Stimulated activated naive B cell treated with anti-CD40 and anti-IgM and Interleukin-4, amounts not matched to agents 10 μg/mL and 1 μg/mL and 100 μg/mL, for 72 hours (primary cell): Measurements from ENCODE around the gene CD7.
A peak's percentile ranks its signal among the peaks of the same experiment; 100 is the strongest.

ENCODE experiments used
- ATAC-seq, 2 donors: fragments of 150-1000 bp; cut with Tn5 transposase; replicated peaks; 2 replicates each; pipeline ENCODE4 v1.10.0; 2021; ENCODE audit warnings: moderate library complexity in 1 of 2
- DNase-seq: peaks from one replicate; pipeline ENCODE4 v3.0.0; 2021
- H3K27ac Mint-ChIP-seq: one replicate; pipeline ENCODE4 v1.8.0; 2022; ENCODE audit warnings: mild to moderate bottlenecking, mixed read lengths
- H3K27me3 Mint-ChIP-seq, 2 donors: one replicate each; pipeline ENCODE4 v1.8.0; 2022; ENCODE audit warnings: mixed read lengths in 2 of 2
- H3K36me3 Mint-ChIP-seq, 2 donors: one replicate each; pipeline ENCODE4 v1.8.0; 2022; ENCODE audit warnings: mixed read lengths in 2 of 2, mild to moderate bottlenecking in 1 of 2
- H3K4me1 Mint-ChIP-seq, 2 donors: one replicate each; pipeline ENCODE4 v1.8.0; 2022; ENCODE audit warnings: mixed read lengths in 2 of 2, mild to moderate bottlenecking in 1 of 2
- H3K4me3 Mint-ChIP-seq, 2 donors: one replicate each; pipeline ENCODE4 v1.8.0; 2022; ENCODE audit warnings: mild to moderate bottlenecking in 2 of 2, mixed read lengths in 2 of 2, moderate library complexity in 1 of 2
- H3K9me3 Mint-ChIP-seq, 2 donors: one replicate each; pipeline ENCODE4 v1.8.0; 2022; ENCODE audit warnings: mixed read lengths in 2 of 2, mild to moderate bottlenecking in 1 of 2

Gene CD7

GRCh38 chr17:82304826-82305726 is 12.3 kb downstream of the CD7 start:
- Mint-ChIP-seq H3K27ac (no peak overlapping the region), H3K27me3 (peaks cover 4 to 8% of the 10 kb centered on the region in 2 donors), H3K4me1 (peaks cover 31 to 43% of the 10 kb centered on the region in 2 donors), H3K4me3 (no peak overlapping the region), H3K36me3 (peaks cover 0 to under 1% of the 10 kb centered on the region in 2 donors), H3K9me3 (no peaks in the 10 kb centered on the region)
- DNase-seq (no peak), ATAC-seq (no peak)

- H3K9me3 Mint-ChIP-seq: no peaks in the 10 kb centered on the region
- no peak for ATAC-seq
- no peak overlapping the region for H3K27ac Mint-ChIP-seq
- H3K27me3 Mint-ChIP-seq: peaks cover 0 to 5% of the 10 kb centered on the region in 2 donors
- peaks cover 0 to 3% of the 10 kb centered on the region in 2 donors for H3K36me3 Mint-ChIP-seq
- DNase-seq: no peak
- H3K4me3 Mint-ChIP-seq: no peak overlapping the region
- H3K4me1 Mint-ChIP-seq: peaks cover 38 to 52% of the 10 kb centered on the region in 2 donors
These were observed 13.2 kb downstream of the CD7 start for GRCh38 chr17:82303944-82304808.

- DNase-seq: no peak
These were observed 14.1 kb downstream of the CD7 start for GRCh38 chr17:82302991-82303943.

GRCh38 chr17:82302568-82302963 is 14.8 kb downstream of the CD7 start:
- no peak overlapping the region for H3K27ac Mint-ChIP-seq
- DNase-seq (no peak), ATAC-seq (no peak)
- H3K36me3 Mint-ChIP-seq: peaks cover 3% of the 10 kb centered on the region in 2 donors
- H3K9me3 Mint-ChIP-seq: no peaks in the 10 kb centered on the region
- H3K27me3 Mint-ChIP-seq: no peaks in the 10 kb centered on the region
- H3K4me1 Mint-ChIP-seq: peaks cover 50 to 68% of the 10 kb centered on the region in 2 donors
- no peak overlapping the region for H3K4me3 Mint-ChIP-seq

More at GRCh38 chr17:82302991-82303943, 14.1 kb downstream of the CD7 start:
- Mint-ChIP-seq H3K27me3 (no peaks in the 10 kb centered on the region), H3K9me3 (no peaks in the 10 kb centered on the region), H3K36me3 (peaks cover 0 to 3% of the 10 kb centered on the region in 2 donors), H3K4me3 (no peak overlapping the region), H3K4me1 (peaks cover 44 to 61% of the 10 kb centered on the region in 2 donors), H3K27ac (no peak overlapping the region)
- no peak for ATAC-seq

GRCh38 chr17:82301916-82302567 is 15.4 kb downstream of the CD7 start:
- Mint-ChIP-seq H3K9me3 (no peaks in the 10 kb centered on the region), H3K36me3 (peaks cover 3% of the 10 kb centered on the region in 2 donors), H3K27ac (peak overlapping the region; percentile 79), H3K4me1 (peaks cover 54 to 74% of the 10 kb centered on the region in 2 donors), H3K4me3 (peak overlapping the region; percentile 25 to 56), H3K27me3 (no peaks in the 10 kb centered on the region)
- peak in 1 of 2 donors; percentile 12 for ATAC-seq
- DNase-seq: peak; percentile 50

GRCh38 chr17:82301300-82301915 is 16.0 kb downstream of the CD7 start:
- H3K36me3 Mint-ChIP-seq: peaks cover 3% of the 10 kb centered on the region in 2 donors
- peak overlapping the region; percentile 79 for H3K27ac Mint-ChIP-seq
- peaks cover 61 to 80% of the 10 kb centered on the region in 2 donors for H3K4me1 Mint-ChIP-seq
- H3K9me3 Mint-ChIP-seq: no peaks in the 10 kb centered on the region
- H3K27me3 Mint-ChIP-seq: no peaks in the 10 kb centered on the region
- DNase-seq (no peak), ATAC-seq (no peak)
- peak overlapping the region; percentile 46 to 56 for H3K4me3 Mint-ChIP-seq

GRCh38 chr17:82300707-82301270 is 16.6 kb downstream of the CD7 start:
- DNase-seq (peak; percentile 38), ATAC-seq (no peak)
- Mint-ChIP-seq H3K4me1 (peaks cover 63 to 83% of the 10 kb centered on the region in 2 donors), H3K27me3 (no peaks in the 10 kb centered on the region), H3K4me3 (peak overlapping the region; percentile 46 to 56), H3K9me3 (no peaks in the 10 kb centered on the region), H3K36me3 (peaks cover 3% of the 10 kb centered on the region in 2 donors), H3K27ac (peak overlapping the region; percentile 84)

GRCh38 chr17:82300228-82300627 is 17.2 kb downstream of the CD7 start:
- Mint-ChIP-seq H3K4me1 (peaks cover 63 to 83% of the 10 kb centered on the region in 2 donors), H3K4me3 (peak overlapping the region in 1 of 2 donors; percentile 52), H3K27ac (peak overlapping the region; percentile 84), H3K9me3 (no peaks in the 10 kb centered on the region), H3K36me3 (peaks cover 3% of the 10 kb centered on the region in 2 donors), H3K27me3 (no peaks in the 10 kb centered on the region)
- DNase-seq (no peak), ATAC-seq (no peak)

GRCh38 chr17:82299452-82299851 is 18.0 kb downstream of the CD7 start:
- Mint-ChIP-seq H3K27ac (peak overlapping the region; percentile 100), H3K4me3 (peak overlapping the region; percentile 52 to 58), H3K36me3 (peaks cover 3 to 7% of the 10 kb centered on the region in 2 donors), H3K9me3 (peaks cover 0 to 3% of the 10 kb centered on the region in 2 donors), H3K27me3 (no peaks in the 10 kb centered on the region), H3K4me1 (peaks cover 67 to 87% of the 10 kb centered on the region in 2 donors)
- no peak for ATAC-seq
- no peak for DNase-seq

- Mint-ChIP-seq H3K4me3 (peak overlapping the region; percentile 95 to 97), H3K36me3 (peaks cover 3 to 12% of the 10 kb centered on the region in 2 donors), H3K4me1 (peaks cover 69 to 94% of the 10 kb centered on the region in 2 donors), H3K9me3 (peaks cover 0 to 4% of the 10 kb centered on the region in 2 donors), H3K27ac (peak overlapping the region; percentile 100), H3K27me3 (no peaks in the 10 kb centered on the region)
- ATAC-seq (peak; percentile 12 to 16), DNase-seq (no peak)
These were observed 18.6 kb downstream of the CD7 start for GRCh38 chr17:82298538-82299421.

- Mint-ChIP-seq H3K4me3 (peak overlapping the region; percentile 95 to 97), H3K36me3 (peaks cover 3 to 13% of the 10 kb centered on the region in 2 donors), H3K4me1 (peaks cover 66 to 91% of the 10 kb centered on the region in 2 donors), H3K27ac (peak overlapping the region; percentile 100), H3K9me3 (peaks cover 0 to 4% of the 10 kb centered on the region in 2 donors), H3K27me3 (no peaks in the 10 kb centered on the region)
- ATAC-seq: peak; percentile 83 to 86
- peak; percentile 92 for DNase-seq
These were observed 19.5 kb downstream of the CD7 start for GRCh38 chr17:82297714-82298537.
